HG03108 (cell line): ENCODE measurements around the gene CD3E.

Experiments used
- ATAC-seq: cut with Tn5 transposase; IDR thresholded peaks from one replicate; pipeline ENCODE4 v1.9.1; 2021; ENCODE audit warnings: moderate library complexity; ENCODE audit not compliant: unreplicated experiment

The CD3E gene

DNA sequence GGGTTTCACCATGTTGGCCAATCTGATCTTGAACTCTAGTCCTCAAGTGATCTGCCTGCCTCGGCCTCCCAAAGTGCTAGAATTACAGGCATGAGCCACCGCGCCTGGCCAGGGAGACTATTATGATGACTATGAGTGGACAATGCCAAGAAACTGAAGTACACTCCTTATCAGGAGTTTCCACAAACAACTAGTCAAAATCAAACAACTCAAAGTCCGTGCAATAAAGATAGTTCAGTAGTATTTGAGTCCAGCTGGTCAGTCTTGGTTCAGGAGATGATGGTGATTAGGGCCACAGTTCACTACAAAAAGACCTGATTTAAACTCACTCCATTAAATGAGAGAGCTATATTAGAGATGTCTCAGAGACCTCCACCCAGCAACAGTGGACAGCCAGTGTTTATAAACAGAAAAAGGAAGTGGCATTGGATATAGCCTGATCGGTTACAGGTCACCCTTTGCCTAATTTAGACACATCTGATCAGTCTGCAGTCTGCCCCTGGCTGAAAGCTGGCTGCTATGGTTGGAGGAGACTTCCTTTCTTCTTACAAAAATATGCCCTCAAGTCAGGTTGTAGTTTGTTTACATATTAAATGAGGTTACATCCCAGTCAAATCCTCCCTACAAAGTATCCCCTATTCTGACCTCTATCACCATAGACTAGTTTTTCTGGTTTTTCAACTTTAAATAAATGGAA lies 17.0 kb downstream of the CD3E start:
- ATAC-seq, result no peak

DNA sequence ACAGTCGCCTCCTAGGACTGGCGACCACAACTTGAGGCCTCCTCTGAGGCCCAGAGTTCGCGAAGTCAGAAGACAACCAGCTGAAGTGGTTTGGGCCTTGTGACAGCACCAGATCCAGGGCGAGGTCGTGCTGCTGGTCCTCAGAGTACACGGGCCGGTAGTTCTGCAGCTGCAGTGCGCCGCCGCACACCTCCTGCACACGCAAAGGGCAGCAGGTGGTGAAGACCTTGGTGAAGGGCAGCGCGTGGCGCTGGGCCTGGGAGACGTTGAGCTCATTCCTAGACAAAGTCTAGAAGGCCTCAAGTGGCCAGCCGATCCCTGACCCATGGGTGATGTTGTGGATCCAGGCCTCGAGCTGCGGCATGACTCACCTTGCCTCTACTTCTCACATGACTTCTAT lies 18.2 kb downstream of the CD3E start:
- no peak for ATAC-seq

DNA sequence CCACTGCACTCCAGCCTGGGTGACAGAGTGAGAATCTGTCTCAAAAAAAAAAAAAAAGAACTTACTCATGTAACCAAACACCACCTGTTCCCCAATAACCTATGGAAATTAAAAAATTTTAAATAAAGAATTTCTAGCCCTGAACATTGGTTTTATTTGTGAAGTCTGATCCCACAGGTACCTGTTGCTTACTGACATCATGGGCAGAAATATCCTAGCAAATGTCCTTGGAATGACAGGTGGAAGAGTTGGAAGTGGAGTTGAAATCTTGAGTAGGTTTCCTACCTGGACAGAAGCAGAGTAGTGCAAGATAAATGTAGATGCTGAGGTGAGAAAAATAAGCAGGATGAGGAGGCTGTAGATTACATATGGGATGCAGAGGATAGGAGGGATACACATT lies 20.8 kb downstream of the CD3E start:
- ATAC-seq, result no peak

DNA sequence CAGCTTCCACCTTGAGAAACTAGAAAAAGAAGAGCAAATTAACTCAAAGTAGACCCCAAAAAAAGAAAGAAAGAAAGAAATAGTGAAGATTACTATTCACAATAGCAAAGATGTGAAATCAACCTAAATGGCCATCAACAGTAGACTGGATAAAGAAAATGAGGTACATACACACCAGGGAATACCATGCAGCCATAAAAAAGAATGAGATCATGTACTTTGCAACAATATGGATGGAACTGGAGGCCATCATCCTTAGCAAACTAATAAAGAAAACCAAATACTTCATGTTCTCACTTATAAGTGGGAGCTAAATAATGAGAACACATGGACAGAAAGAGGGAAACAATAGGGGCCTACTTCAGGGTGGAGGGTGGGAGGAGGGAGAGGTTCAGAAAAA lies 24.2 kb downstream of the CD3E start:
- no peak for ATAC-seq

DNA sequence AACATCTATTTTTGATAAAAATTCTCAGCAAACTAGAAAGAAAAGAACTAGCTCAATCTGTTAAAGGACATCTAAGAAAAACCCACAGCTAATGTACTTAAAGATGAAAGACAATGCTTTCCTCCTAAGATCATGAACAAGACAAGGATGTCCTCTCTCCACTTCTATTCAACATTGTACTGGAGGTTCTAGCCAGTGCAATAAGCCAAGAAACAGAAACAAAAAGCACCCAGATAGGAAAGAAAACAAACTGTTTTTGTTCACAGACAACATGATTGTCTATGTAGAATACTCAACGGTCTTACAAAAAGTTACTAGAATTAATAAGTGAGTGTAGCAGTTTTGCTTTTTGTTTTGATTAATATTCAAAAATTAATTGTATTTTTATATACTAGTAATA lies 30.2 kb downstream of the CD3E start:
- ATAC-seq, result no peak

DNA sequence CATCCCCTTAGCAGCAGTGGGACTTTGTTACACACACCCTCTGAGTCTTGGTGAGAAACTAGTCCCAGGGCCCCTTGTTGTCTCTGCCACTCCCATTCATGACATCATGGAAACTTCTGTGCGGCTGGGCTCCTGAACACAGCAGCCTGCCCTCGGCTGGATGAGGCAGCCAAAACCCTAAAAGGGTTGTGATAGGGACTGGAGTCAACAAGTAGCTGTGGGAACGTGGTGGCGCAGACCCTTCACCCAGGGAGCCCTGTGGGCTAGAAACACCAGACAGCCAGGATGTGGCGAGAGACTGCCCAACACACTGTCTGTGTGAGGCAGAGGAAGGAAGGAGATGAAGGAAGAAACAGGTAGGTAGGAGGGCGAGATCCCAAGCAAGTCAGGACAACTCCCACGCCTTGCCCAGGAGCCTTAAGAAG lies 34.1 kb downstream of the CD3E start:
- ATAC-seq, result no peak

DNA sequence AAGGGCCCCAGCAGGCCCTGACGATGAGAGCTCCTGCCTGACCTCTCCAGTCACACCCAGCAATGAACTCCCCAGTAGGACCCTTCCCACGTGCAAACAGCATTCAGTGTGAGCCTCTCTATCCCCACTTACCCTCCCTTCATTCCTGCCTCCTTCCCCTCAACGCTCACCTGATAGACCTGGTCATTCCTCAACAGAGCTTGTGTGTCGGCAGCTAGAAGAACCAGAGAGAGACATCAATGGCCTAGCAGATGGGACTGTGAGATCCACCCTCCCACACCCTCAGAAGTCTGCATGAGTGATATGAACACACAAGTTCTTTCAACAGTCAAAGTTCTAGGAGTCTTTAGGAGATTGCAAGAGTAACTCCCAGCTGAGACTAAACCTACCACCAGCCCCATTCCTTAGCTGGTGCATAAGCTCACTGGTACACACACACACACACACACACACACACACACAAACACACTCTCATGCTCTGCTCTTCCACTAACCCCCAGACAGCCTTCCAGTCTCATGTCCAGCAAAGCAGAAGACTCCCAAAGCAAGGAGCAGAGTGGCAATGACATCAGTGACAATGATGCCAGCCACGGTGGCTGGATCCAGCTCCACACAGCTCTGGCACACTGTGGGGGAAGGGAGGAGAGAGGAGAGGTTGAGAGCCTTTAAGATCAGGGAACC lies 34.9 kb downstream of the CD3E start:
- no peak for ATAC-seq

DNA sequence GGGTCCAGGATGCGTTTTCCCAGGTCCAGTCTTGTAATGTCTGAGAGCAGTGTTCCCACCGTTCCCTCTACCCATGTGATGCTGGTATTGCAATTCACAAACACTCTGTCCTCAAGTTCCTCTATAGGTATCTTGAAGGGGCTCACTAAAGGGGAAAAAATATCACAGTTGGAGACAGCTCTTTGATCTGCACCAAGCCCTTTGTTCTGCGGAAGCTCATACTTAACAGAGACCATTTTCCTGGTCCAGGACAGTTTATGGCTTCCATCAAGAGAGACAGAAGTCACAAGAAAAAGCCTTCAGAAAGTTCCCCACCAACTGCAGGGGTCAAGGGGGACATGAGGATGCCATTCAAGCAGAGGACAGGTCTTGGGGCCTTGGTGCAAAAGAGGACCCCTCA lies 35.9 kb downstream of the CD3E start:
- ATAC-seq, result no peak

DNA sequence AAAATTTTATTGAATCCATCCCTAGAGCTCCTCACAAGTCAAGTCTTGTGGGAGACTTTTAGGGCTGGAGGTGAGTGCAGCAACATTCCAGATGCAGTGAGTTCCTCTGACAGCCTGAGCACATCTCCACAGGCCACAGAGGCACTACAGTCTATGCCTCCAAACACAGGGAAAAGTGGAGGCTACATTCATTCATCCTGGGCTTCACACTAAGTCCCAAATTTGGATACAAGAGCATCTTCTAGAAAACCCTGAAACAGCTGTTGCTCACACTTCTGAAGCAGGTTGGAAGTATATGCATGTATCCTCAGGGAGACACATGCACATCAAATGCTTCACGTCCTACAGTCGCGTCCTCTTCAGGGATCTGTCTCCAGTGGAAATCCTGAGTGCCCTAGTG lies 36.7 kb downstream of the CD3E start:
- no peak for ATAC-seq

DNA sequence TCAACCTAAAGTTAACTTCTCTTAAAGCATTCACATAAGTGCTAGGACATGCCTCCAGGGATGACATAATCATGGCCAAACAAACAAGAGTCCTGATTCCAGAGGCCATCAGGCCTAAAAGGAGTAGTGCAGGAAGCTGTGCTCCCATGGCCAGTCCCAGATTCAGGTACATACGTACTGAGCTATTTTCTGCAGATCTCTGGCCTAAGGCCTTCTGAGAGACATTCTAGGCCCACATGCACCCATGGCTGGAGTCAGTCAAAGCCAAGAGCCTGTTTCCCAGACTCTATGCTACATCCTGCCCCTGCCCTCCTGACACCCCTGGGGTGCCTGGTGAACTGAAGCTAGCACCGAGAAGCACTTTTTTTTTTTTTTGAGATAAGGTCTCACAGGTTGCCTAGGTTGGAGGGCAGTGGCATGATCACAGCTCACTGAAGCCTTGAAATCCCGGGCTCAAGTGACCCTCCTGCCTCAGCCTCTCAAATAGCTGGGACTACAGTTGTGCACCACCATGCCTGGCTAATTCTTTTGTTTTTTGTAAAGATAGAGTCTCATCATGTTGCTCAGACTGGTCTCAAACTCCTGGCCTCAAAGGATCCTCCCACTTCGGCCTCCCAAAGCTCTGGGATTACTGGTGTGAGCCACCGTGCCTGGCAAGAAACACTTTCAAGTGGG lies 37.4 kb downstream of the CD3E start:
- ATAC-seq, result no peak

DNA sequence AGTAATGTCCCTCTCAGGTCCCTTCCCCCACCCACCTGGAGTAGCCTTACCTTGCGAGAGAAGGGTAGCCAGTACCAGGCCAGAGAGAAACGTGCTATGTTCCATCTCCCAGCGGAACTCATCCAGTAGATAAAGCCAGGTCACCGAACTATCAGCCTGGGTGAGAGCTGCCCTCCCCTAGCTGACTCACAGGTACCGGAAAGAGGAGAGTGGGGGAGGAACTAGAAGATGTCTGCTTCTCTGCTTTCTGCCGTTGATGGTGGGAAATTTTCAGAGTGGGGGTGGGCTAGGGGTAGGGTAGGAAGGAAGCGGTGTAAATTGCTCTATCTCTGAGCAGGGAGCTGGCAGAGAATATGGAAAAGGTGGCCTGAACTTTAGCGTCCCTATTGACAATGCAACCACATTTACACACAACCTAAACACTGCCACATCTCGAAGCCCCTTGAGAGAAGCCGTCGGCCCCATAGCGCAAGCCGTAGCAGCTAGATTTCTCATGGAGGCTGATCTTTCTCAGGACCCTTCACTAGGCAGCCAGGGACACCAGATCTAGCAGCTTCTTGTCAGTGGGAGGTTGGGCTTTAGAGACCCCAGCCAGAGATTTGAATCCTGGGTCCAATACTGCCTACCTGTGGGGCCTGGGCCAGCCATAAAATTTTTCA lies 38.1 kb downstream of the CD3E start, which contains the start of gene CD3D:
Gene CD3D, minus strand, starts transcription at position 203 of the 659 bp plus-strand sequence. Its CDS starts 98 bp downstream, at position 105.
- ATAC-seq, result no peak

DNA sequence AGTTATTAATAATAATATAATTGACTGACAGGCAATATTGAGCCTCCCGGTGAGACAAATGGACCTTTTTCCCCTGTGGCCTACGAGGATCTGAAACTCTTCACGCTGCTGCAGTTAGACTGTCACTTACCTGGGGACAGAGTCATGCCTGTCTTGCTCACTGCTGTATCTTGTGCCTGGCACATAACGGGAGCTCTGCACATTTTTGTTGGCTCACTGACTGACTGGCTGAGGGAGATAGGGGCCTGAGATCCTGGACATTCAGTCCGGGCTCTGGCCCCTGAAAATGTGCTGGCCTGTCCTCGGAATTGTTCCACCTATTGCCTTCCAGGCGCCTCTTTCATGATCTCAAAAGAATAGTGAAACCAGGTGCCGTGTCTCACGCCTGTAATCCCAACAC lies 38.7 kb downstream of the CD3E start:
- no peak for ATAC-seq

DNA sequence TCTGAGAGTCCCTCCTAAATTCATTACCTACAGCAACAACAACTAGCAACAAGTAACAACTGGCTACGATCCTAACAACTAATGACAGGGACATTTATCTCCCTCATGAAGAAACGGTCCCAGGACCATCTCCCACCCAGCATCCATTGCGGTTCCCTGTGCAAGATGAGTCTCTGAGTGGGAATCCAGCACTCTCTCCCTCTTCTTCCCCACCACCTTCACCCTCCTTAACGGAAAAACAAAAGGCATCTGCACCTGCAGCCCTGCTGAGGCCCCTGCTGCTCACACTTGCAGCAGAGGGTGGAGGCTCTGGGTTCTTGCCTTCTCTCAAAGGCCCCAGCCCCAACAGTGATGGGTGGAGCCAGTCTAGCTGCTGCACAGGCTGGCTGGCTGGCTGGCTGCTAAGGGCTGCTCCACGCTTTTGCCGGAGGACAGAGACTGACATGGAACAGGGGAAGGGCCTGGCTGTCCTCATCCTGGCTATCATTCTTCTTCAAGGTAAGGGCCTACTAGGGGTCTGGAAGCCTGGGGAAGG lies 39.5 kb downstream of the CD3E start, which contains the start of gene CD3G:
Gene CD3G, plus strand, starts transcription at position 364 of the 535 bp plus-strand sequence. Its CDS starts 80 bp downstream, at position 444.
- no peak for ATAC-seq

DNA sequence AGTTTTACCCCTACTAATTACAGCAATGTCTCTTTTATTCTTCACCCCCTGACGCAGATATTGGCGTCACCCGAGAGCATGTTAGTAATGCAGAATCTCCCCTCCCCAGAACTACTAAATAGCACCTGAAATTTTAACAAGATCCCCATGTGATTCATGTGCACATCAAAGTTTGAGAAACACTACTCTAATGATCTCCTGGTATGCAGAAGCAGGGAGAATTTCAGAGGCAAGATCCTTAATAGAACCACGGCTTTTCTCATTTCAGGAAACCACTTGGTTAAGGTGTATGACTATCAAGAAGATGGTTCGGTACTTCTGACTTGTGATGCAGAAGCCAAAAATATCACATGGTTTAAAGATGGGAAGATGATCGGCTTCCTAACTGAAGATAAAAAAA lies 44.9 kb downstream of the CD3E start:
- no peak for ATAC-seq

DNA sequence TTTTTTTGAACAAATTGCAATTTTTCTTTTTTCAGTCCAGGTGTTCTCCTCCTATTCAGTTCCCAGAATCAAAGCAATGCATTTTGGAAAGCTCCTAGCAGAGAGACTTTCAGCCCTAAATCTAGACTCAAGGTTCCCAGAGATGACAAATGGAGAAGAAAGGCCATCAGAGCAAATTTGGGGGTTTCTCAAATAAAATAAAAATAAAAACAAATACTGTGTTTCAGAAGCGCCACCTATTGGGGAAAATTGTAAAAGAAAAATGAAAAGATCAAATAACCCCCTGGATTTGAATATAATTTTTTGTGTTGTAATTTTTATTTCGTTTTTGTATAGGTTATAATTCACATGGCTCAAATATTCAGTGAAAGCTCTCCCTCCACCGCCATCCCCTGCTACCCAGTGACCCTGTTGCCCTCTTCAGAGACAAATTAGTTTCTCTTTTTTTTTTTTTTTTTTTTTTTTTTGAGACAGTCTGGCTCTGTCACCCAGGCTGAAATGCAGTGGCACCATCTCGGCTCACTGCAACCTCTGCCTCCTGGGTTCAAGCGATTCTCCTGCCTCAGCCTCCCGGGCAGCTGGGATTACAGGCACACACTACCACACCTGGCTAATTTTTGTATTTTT lies 48.7 kb downstream of the CD3E start:
- ATAC-seq, result no peak

DNA sequence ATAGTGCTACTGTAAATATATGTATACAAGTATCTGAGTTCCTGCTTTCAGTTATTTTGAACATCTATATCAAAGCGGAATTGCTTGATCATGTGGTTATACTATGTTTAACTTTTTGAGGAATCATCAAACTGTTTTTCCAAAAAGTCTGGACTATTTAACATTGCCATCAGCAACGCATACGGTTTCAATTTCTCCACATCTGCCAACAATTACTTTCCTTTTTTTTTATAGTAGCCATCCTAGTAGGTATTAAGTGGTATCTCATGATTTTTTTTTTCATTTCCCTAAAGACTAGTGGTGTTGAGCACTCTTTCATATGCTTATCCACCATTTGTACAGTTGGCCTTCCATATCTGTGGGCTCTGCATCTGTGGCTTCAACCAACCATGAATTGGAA lies 53.5 kb downstream of the CD3E start:
- ATAC-seq, result no peak

DNA sequence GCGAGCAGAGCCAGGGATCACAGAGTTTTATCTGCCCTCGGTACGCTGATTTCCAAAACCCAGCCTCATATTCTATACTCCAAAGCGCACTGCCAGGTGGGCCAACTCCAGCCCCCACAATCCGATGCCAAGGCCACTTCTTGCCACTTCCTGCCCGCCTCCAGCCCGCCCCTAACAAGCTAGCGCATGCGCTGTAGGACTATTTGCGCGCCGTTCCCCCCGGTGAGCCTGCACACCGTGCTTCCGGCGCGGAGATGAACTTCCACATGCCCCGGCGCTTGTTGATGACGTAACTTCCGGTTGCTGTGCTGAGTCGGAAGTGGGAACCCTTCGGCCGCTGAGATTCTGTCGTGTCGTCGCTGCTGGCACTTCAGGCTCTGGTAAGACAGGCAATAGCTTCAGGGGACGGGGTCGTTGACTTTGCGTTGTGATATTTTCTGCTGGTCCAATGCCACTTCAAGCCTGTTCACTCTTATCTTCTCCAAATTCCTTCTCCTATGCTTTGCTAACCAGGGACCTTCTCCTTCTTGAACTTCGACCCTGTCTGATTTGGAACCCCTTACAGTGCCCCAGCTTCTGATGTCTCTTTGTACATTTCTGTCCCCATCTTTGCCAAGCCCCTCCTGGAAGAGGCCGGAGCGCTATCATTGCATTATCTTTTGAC lies 54.9 kb downstream of the CD3E start, which contains the start of gene UBE4A:
Gene UBE4A, plus strand, starts transcription at position 306 of the 664 bp plus-strand sequence. CDS start 5,481 bp downstream, outside the sequence.
- ATAC-seq, result no peak

DNA sequence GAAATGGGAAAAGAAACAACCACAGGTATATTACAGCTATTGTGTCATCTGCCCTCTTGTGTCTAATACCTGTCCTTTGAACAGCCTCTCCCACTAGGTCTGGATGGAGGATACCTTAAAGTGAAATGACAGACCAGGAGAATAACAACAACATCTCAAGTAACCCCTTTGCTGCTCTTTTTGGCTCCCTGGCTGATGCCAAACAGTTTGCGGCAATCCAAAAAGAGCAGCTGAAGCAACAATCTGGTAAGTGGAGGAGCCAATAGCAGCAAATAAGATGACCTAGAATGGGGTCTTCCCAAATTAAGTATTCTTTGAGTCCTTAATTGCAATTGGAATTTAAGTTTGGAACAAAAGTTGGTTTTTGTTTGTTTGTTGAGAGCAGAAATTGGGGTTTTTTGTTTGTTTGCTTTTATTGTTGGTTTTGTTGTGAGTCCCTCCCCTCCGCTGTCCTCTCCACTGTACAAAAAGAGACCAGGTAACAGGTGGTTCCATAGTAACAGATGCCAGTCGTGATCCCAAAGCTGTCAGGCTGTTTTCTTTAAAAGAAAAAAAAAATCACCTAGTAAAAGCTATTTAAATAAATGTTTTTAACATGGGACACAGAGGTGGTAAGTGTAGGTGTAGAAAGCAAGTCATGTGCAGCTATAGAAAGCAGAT lies 60.6 kb downstream of the CD3E start:
- ATAC-seq, result no peak
